ENCODE results near the gene CDC5L.

DNA sequence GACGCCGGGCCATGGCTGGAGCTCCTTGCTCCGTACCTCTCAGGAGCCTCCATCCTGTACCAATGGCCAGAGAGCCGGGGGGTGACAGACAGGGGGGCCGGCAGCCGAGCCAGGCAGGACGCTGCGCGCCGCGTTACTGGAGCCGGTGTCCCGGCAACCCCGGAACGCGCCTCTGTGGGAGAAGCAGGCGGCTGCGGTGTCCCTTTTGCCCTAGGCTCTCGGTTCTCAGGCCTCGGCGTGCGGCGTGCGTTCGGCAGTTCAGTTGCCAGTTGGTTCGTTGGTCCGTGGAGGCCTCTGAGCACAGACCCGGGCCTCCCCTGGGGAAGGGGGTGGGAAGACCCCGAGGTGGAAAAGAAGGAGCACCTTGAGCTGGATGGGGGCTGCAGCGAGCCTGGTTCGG, 45.0 kb upstream of the CDC5L start, which contains the start of gene SPATS1:
- no peak for TF ChIP-seq CTCF (IDR thresholded peaks at IDR 0.05)
- no peak for TF ChIP-seq POLR2A (IDR thresholded peaks at IDR 0.05)

All from upper lobe of left lung (tissue), 4 donors.